Stimulated activated CD8-positive, alpha-beta memory T cell treated with anti-CD3 and anti-CD28 coated beads, Interleukin-12 subunit alpha, Interleukin-12 subunit beta, amount 100 ng/mL, for 1 hour (primary cell): Measurements from ENCODE around the gene ZFP36L1.

Source experiments
- DNase-seq: peaks from one replicate; pipeline ENCODE4 v3.0.0-alpha.2; 2020; ENCODE audit warnings: low read depth

ZFP36L1 gene

DNA sequence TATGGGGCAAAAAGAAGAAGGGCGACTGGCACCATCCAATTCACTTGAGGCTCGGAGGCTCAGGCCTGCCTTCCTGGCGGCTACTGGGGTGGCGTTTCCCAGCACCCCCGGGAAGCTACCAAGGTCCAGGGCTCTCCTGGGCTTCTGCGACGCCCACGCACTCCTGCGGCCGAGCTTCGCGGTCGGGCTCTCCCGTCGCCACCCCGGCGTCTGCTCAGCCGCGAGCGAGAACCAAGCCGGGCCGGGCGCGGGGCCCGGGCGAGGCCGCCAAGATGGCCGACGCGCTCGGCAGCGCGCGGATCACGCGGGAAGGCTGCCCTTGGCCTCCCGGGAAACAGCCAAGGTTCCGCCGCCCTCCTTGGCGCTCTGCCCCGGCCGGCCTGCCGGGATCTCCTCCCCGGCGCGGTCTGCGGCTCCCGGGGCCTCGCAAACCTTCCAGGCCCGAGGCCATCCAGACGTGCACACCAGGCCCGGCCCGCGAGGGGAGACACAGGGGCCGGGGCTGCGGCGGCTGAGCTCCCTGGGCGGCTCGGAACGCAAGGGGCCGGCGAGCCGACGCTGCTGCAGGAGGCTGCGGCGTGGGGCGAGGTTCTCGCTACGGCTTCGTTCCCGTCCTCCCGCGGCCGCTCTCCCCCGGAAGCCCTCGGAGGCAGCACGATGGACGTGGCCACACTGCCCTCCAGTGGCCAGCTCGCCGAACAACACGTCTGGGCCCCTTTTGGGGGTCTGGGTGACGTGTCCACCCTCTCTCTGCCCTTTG lies 23.5 kb upstream of the ZFP36L1 start:
- peak; percentile 85 for DNase-seq

DNA sequence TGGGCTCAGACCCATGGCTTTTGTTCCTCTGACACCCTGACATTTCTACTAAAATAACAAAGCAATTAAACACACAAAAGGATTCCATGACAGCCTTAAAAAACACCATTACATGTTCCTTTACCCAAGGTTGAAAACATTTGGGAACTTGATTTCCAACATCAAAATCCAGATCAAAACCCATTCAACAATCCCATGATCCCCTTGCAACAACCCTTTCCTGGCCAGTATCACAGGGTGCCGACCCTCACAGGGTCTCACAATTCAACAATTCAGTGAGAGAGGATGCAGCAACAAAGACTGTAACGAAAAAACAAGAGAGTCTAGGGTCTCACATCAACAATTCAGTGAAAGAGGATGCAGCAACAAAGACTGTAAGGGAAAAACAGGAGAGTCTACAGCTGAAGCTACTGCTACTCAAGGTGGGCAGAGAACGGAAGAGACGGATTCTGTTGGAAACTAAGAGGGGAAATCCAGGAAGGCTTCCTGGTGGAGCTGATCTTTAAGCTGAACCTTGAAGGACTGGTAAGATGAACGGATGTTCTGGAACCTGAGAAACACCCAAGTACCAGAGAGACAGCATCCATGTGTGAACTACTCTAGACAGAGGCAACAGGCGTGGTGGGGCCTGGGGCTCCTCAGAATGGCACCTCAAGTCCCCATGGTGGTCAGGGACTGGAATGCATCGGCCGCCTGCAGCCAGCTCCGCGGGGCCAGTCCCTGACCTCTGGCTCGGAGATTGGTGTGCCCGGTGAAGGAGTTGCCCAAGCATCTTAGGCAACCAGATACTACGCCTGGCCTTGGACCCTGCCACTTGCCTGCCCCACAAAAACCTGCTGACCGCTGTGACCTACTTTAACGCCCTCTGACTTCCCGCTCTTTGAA lies 22.7 kb upstream of the ZFP36L1 start:
- DNase-seq = no peak

DNA sequence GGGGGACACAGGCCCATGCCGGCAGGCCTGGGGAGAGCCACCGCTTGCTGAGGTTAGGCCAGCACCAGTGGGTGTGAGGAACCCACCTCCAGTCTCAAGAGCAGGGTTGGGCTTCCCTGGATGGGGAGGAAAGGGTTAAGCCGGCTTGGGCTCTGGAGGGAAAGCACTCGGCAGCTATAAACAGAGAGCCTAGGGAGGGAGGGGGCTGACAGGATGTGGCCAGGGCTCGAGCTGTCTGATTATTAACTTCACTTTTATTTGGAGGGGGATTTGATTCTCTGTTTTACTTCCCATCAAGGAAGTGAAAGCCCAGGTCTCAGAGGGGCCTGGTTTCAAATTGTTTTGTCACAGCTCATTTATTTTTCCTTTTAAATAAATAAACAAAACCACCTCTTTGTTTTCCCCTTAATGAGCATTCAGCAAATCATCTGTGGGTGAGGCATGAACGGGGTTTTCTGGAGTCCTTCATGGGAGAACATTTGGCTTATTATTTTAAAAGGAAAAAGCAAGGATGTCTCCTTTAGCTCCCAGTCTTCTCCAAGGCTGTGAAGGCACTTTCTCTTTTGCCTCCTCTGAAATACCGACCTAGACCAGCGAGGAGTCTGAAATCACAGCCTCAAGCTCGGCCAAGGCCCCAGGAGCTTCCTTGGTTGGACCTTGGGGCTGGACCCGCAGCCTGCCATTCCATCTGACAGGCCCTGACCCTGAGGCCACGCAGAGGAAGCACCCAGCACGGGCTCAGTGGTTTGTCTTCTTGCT lies 21.9 kb upstream of the ZFP36L1 start:
- no peak for DNase-seq

DNA sequence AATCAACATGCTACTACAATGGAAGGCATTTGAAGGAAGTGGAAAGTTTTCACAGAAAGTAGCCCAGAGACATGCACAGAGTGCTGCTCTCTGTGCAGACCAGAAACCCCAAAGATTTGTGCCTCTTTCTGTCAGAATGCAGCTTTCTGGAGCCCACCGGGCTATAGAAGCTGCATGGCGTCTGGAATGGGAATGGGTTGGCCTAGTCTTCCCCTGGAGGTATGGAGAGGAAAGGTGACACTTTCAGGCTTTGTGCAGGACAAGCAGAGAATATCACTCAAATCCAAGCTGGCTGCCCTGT lies 21.3 kb upstream of the ZFP36L1 start:
- DNase-seq = no peak

DNA sequence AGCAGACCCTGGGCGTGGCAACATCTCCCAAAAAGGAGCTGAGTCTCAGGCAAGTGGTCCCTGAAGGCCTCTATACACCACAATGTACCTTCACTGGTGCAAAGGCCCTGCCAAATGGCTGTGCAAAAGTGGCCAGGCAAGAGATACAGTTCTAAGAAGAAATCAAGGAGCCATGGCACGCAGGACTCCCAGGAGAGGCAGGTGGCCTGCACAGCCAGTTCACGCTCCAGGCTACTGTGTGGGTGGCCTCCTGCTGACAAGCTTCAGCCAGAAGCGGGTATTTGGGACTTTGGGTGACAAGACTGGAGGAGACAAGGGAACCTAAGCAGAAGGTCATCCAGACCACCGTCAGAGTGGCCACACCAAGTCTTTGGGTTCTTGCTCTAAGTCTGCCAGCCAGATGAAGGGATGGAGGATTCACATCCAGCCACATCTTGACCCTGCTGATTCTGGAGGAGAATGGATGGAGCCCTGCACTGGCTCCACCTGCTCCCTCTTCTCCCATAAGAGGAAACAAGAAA lies 20.5 kb upstream of the ZFP36L1 start:
- no peak for DNase-seq

DNA sequence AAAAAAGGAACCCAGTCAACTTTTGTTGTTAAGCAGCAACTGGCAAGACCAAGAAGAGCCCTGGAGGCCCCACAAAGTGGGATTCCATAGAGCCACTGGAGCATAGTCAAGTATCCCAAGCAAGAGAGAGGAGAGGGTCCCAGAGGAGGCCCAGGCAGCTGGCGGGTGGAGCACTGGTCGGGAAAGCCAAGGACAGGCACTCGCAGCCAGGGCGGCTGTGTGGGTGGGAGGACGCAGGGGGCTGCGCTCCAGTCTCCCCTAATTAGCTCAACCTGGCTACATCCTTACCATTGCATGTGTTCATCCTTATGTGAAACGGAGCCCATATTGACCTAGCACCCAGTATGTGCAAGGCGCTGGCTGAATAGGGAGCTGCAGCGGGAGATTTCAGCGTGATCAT lies 18.3 kb upstream of the ZFP36L1 start:
- no peak for DNase-seq

DNA sequence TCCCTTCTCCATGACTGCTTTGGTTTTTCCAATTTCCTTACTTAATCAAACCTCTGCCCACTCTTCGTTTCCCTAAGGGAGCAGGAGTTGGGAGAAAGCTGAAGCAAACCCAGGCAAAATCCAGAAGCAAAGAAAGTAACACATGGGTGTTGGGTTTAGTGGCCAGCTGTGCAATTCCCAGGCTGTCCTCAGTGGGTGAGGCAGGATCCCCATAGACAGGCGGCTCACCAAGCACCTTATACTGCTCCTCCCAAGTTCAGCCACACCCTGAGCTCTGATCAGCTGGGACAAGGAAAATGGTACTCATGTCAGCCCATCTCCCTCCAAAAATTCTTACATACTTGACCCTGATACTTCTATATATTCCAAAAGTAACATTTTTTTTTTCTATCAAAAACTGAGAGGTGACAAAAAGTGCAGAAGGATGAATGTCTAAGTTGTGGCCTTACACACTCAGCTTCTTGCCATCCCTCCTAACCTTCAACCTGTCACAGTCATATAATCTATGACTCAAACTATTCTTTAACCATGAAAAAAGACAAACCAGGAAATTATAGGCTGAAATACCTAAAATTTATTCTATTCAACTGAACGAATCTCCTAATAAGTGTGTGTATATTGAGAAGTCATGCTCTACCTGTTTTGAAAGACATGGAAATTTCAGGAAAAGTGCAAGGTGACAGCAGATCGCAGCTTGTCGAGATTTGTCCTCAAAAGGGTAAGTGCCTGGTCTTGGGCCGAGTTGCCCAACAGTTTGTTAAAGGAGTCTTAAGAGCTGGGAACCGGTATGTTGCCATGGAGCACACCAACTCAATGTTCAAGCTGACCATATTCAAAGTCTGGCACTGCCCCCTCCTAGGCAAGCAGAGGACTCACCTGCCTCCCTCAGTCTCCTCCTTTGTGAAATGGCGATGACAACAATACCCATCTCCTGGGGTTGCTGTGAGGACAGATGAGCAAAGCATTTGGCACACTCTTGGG lies 17.6 kb upstream of the ZFP36L1 start:
- no peak for DNase-seq

- DNase-seq = no peak
Observed at GRCh38 chr14:68809524-68809923, 16.7 kb upstream of the ZFP36L1 start.

- no peak for DNase-seq
Observed at GRCh38 chr14:68808696-68809480, 16.0 kb upstream of the ZFP36L1 start.

- DNase-seq = no peak
Observed at GRCh38 chr14:68807987-68808386, 15.1 kb upstream of the ZFP36L1 start.

DNA sequence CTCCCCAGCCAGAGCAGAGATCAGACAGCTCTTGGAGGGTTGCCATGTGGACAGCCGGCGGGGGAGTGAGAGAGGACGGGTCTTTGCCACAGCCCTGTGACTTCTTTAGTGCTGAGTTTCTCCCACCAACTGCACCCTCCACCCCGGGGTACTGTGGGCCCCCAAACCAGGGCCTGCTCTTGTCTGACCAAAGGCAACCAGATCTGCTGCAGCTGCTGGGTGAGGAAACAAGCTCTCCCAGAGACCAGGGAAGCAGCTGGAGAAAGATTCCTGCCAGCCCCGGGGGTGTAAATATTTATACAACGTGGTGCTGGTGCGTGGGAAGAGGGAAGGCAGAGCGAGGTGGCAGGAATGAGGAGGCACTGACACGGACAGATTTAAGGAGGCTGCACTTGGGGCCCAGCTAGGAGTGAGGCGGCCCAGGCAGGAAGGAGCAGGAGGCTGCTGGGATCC lies 14.3 kb upstream of the ZFP36L1 start:
- no peak for DNase-seq

DNA sequence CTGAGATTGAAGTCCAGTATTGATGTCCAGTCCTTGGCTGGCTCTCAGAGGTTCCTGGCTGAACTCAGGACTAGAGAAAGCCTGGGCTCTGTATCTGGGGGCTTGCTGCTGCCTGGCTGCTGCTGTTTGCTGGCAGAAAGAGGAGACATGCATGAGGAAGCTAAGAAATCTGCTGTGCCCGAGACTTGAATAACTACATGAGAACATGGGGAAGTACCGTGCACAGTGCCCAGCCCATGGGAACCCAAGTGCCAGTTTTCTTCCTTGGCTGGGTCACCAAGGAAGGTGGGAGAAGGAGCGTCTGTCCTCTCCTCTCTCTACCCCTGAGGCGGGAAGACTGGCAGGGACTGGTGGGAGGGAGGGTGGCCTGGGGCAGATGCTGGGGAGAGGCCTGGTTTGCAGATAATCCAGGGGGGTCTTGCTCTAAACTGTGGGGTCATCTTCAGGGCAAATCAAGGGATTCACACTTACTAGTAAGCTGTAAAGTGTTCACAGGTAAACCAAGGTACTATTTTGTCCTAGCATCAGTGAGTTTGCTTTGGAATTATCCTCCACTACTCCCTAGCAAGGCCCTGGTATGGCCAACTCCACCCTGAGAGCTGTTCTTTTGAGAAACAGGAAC lies 13.8 kb upstream of the ZFP36L1 start:
- DNase-seq = no peak

DNA sequence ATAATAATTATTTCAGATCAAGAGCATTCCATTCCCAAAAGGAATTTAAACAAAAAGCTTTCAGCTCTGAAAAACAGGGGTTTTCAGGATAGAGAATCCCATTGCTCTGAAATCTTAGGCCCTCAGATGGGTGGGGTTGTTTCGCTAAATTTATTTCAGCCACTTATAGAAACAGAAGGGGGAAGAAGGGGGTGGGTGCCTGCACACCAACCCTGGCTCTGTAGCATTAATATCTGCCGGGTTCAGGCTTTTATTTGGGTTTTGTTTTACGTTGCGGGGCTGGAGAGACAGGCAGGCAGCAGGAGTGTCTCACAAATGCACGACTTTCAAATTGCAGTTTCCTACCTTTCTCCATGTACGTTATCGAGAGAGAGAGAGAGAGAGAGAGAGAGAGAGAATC lies 12.5 kb upstream of the ZFP36L1 start:
- DNase-seq = no peak

DNA sequence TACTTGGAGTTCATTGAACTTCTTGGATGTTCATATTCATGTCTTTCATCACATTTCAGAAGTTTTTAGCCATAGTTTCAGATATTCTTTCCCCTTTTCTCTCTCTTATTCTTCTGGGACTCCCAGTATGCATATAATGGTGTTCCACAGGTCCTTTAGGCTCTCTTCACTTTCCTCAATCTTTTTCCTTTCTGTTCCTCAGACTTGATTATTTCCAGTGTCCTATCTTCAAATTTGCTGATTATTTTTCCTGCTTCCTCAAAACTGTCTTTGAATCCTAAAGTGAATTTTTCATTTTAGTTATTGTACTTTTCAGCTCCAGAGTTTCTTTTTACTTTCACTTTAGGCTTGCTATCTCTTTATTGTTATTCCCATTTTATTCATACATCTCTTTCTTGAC lies 8.8 kb upstream of the ZFP36L1 start:
- DNase-seq = no peak

GRCh38 chr14:68800953-68801352 lies 8.1 kb upstream of the ZFP36L1 start:
- DNase-seq = no peak

DNA sequence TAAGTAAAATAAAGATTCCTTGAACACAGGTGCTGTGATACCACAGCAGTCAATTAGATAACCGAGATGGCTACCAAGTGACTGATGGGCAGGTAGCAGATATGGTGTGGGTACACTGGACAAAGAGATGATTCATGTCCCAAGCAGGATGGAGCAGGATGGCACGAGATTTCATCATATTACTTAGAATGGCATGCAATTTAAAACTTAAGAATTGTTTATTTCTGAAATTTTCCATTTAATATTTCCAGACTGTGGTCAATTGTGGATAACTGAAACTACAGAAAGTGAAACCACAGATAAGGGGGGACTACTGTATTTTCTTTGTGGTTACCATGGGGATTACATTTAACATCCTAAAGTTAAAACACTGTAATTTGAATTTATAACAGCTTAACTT lies 7.5 kb upstream of the ZFP36L1 start:
- no peak for DNase-seq

DNA sequence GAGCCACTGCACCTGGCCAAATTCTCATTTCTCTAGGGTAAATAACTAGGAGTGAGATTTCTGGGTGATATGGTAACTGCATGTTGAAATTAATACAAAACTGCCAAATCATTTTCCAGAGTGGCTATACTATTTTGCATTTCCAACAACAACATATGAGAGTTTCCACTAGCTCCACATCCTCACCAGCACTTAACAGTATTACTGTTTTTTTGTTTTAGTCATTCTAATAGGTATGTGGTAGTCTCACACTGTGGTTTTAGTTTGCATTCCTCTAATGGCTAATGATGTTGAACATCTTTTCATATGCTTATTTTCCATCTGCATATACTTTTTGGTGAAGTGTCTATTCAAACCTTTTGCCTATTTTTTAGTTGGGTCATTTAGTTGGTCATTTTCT lies 5.8 kb upstream of the ZFP36L1 start:
- no peak for DNase-seq

- DNase-seq = no peak
Observed at GRCh38 chr14:68797121-68797670, 4.3 kb upstream of the ZFP36L1 start.

- DNase-seq = no peak
Observed at GRCh38 chr14:68796418-68797101, 3.7 kb upstream of the ZFP36L1 start.
